ENCODE results near the gene RNF223.
"Not testable (repeated sequence)": the region's sequence is repeated elsewhere in the genome, so short reads cannot be mapped to it uniquely, and the experiment has no call there.

The RNF223 gene

GRCh38 chr1:1080122-1080757 is 6.1 kb upstream of the RNF223 start:
- ChIA-PET POLR2A (interaction anchor here (1.1 to 1.5 kb wide), 3 partner anchors 11 to 83 kb away, joined by 3 to 6 read pairs (median 6); no protein-coding TSS in a partner anchor), CTCF (no interaction called here)
- TF ChIP-seq FOXA1 (IDR thresholded peaks at IDR 0.05) (no peak), FOXK2 (IDR thresholded peaks at IDR 0.05) (no peak), LEF1 (IDR thresholded peaks at IDR 0.05; ENCODE audit: borderline replicate concordance) (no peak), ZNF384 (IDR thresholded peaks at IDR 0.05) (no peak), ELF4 (IDR thresholded peaks at IDR 0.05) (no peak), TARDBP (IDR thresholded peaks at IDR 0.05) (no peak), CTBP1 (IDR thresholded peaks at IDR 0.05; ENCODE audit: borderline replicate concordance) (no peak), BHLHE40 (IDR thresholded peaks at IDR 0.05; ENCODE audit: borderline replicate concordance) (no peak), SUZ12 (IDR thresholded peaks at IDR 0.05) (no peak), ARNT (IDR thresholded peaks at IDR 0.05) (no peak)
- peak; percentile 43 for DNase-seq (ENCODE audit: extremely low spot score)

GRCh38 chr1:1079408-1080121 is 5.5 kb upstream of the RNF223 start:
- no peak for TF ChIP-seq HDGF (IDR thresholded peaks at IDR 0.05; ENCODE audit: borderline replicate concordance)
- TF ChIP-seq FOXM1 (IDR thresholded peaks at IDR 0.05; ENCODE audit: borderline replicate concordance) = no peak
- no peak; the same call in 1 of the 2 replicates for TF ChIP-seq L3MBTL2 (conservative IDR thresholded peaks at IDR 0.05)
- TF ChIP-seq ELF4 (IDR thresholded peaks at IDR 0.05) = no peak
- TF ChIP-seq BHLHE40 (IDR thresholded peaks at IDR 0.05; ENCODE audit: borderline replicate concordance) = no peak
- TF ChIP-seq FOXK2 (IDR thresholded peaks at IDR 0.05) = no peak
- no peak for TF ChIP-seq SP1 (IDR thresholded peaks at IDR 0.05)
- TF ChIP-seq CTBP1 (IDR thresholded peaks at IDR 0.05; ENCODE audit: borderline replicate concordance) = no peak
- TF ChIP-seq ARNT (IDR thresholded peaks at IDR 0.05) = no peak
- TF ChIP-seq ZNF384 (IDR thresholded peaks at IDR 0.05) = no peak
- no peak for TF ChIP-seq SUZ12 (IDR thresholded peaks at IDR 0.05)
- no peak for TF ChIP-seq LEF1 (IDR thresholded peaks at IDR 0.05; ENCODE audit: borderline replicate concordance)
- no peak for TF ChIP-seq TARDBP (IDR thresholded peaks at IDR 0.05)
- no peak for TF ChIP-seq NFRKB (IDR thresholded peaks at IDR 0.05)
- TF ChIP-seq FOXA1 (IDR thresholded peaks at IDR 0.05) = no peak
- no peak for TF ChIP-seq PKNOX1 (IDR thresholded peaks at IDR 0.05)
- CTCF ChIA-PET = no interaction called here
- POLR2A ChIA-PET = interaction anchor here (1.1 to 1.5 kb wide), 3 partner anchors 10 to 82 kb away, joined by 3 to 6 read pairs (median 6); no protein-coding TSS in a partner anchor
- DNase-seq (ENCODE audit: extremely low spot score) = peak; percentile 41

GRCh38 chr1:1077396-1077795 is 3.3 kb upstream of the RNF223 start:
- POLR2A ChIA-PET; DNase-seq (ENCODE audit: extremely low spot score); CTCF ChIA-PET: not testable (repeated sequence)

GRCh38 chr1:1075148-1075935 is 1.2 kb upstream of the RNF223 start:
- DNase-seq (ENCODE audit: extremely low spot score) = no peak
- POLR2A ChIA-PET = no interaction called here
- no peak for TF ChIP-seq ELF4 (IDR thresholded peaks at IDR 0.05)
- TF ChIP-seq SUZ12 (IDR thresholded peaks at IDR 0.05) = no peak
- no peak for TF ChIP-seq SP1 (IDR thresholded peaks at IDR 0.05)
- no peak for TF ChIP-seq PKNOX1 (IDR thresholded peaks at IDR 0.05)
- no peak for TF ChIP-seq ZNF384 (IDR thresholded peaks at IDR 0.05)
- no peak for TF ChIP-seq HDGF (IDR thresholded peaks at IDR 0.05; ENCODE audit: borderline replicate concordance)
- TF ChIP-seq NFRKB (IDR thresholded peaks at IDR 0.05) = no peak
- CTCF ChIA-PET = no interaction called here

GRCh38 chr1:1074631-1075147 is 583 bp upstream of the RNF223 start:
- no peak for TF ChIP-seq PKNOX1 (IDR thresholded peaks at IDR 0.05)
- no peak for TF ChIP-seq ELF4 (IDR thresholded peaks at IDR 0.05)
- TF ChIP-seq SUZ12 (IDR thresholded peaks at IDR 0.05) = no peak
- TF ChIP-seq ARNT (IDR thresholded peaks at IDR 0.05) = no peak
- TF ChIP-seq TARDBP (IDR thresholded peaks at IDR 0.05) = no peak
- no peak for TF ChIP-seq BHLHE40 (IDR thresholded peaks at IDR 0.05; ENCODE audit: borderline replicate concordance)
- TF ChIP-seq L3MBTL2 (conservative IDR thresholded peaks at IDR 0.05) = no peak
- TF ChIP-seq ZNF384 (IDR thresholded peaks at IDR 0.05) = no peak
- no peak for TF ChIP-seq FOXM1 (IDR thresholded peaks at IDR 0.05; ENCODE audit: borderline replicate concordance)
- TF ChIP-seq HDGF (IDR thresholded peaks at IDR 0.05; ENCODE audit: borderline replicate concordance) = no peak
- no peak for TF ChIP-seq FOXA1 (IDR thresholded peaks at IDR 0.05)
- DNase-seq (ENCODE audit: extremely low spot score) = no peak
- ChIA-PET POLR2A (no interaction called here), CTCF (interaction anchor here (1.0 kb wide), 1 partner anchor 11 kb away, joined by 4 read pairs; no protein-coding TSS in a partner anchor)

Data from HEK293T (cell line).